Measurements from ENCODE around the gene PTPRU.

The PTPRU gene

GRCh38 chr1:29240986-29241385, 4.7 kb downstream of the PTPRU start:
- Histone ChIP-seq H3K9me3 (no peaks in the 10 kb centered on the region), H3K27me3 (peaks cover 46% of the 10 kb centered on the region), H3K4me3 (no peak overlapping the region), H3K9ac (no peak overlapping the region), H3K36me3 (no peaks in the 10 kb centered on the region), H3K27ac (no peak overlapping the region), H4K20me1 (peaks cover 36% of the 10 kb centered on the region), H3K4me2 (no peak overlapping the region), H3K4me1 (peaks cover 38% of the 10 kb centered on the region)
- TF ChIP-seq Cebpa-rat (IDR thresholded peaks at IDR 0.05), result no peak

DNA sequence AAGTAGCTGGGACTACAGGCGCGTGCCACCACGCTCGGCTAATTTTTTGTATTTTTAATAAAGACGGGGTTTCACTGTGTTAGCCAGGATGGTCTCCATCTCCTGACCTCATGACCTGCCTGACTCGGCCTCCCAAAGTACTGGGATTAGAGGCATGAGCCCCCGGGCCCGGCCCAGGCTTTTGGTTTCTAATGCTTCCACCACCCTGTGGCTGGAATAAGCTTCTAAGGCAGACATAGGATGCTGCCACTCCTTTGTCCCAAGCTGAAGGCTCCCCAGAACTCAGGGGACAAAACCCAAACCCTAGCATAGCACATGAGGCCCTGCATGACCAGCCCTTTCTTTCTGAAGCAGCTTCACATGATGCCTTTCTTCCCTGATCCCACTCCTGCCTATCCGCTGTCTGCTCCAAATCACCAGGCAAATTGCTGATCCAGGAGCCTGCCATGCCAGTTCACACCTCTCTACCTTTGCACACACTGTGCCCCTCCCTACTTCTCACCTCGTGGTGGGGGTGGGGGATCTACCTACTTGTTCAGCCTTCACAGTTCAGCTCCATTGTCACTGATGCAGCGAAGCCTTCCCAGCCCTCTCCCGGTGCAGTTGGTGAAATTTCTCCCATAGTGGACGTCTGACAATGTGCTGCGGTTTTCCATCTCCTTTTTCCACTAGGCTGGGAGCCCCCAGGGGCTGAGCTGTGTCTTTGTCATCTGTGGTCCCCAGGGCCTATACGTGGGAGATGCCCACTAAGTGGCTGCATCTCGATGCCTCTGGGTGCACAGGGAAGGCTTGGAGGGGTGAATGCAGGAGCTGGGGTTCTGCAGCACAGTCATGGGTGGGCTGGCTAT, 6.9 kb downstream of the PTPRU start:
- no peak for TF ChIP-seq Cebpa-rat (IDR thresholded peaks at IDR 0.05)

DNA sequence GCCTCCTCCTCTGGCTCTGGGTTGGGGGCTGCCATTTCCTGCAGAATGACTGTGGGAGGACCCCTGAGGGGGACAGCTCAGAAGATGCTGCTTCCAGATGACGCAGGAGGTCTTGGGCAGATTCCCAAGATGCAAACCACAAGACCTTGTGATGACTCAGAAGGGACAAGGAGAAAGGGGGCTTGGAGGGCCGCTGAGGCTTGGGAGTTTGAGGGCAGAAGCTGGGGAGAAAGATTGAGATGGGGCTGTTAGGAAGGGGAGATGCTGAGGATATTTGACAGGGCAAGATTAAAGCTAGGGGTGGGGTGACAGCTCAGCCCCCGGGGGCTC, 7.5 kb downstream of the PTPRU start:
- Histone ChIP-seq H3K27ac (no peak overlapping the region), H3K9ac (no peak overlapping the region), H4K20me1 (peaks cover 12% of the 10 kb centered on the region), H3K27me3 (peaks cover 17% of the 10 kb centered on the region), H3K4me3 (no peak overlapping the region), H3K9me3 (no peaks in the 10 kb centered on the region), H3K4me2 (peak overlapping the region; percentile 82), H3K36me3 (no peaks in the 10 kb centered on the region), H3K4me1 (peaks cover 18% of the 10 kb centered on the region)
- no peak for TF ChIP-seq Cebpa-rat (IDR thresholded peaks at IDR 0.05)

More for the DNA sequence above, 6.9 kb downstream of the PTPRU start:
- Histone ChIP-seq H3K4me3 (no peak overlapping the region), H4K20me1 (peaks cover 18% of the 10 kb centered on the region), H3K9ac (no peak overlapping the region), H3K36me3 (no peaks in the 10 kb centered on the region), H3K4me2 (peak overlapping the region; percentile 82), H3K27me3 (peaks cover 23% of the 10 kb centered on the region), H3K4me1 (peaks cover 18% of the 10 kb centered on the region), H3K27ac (no peak overlapping the region), H3K9me3 (no peaks in the 10 kb centered on the region)

DNA sequence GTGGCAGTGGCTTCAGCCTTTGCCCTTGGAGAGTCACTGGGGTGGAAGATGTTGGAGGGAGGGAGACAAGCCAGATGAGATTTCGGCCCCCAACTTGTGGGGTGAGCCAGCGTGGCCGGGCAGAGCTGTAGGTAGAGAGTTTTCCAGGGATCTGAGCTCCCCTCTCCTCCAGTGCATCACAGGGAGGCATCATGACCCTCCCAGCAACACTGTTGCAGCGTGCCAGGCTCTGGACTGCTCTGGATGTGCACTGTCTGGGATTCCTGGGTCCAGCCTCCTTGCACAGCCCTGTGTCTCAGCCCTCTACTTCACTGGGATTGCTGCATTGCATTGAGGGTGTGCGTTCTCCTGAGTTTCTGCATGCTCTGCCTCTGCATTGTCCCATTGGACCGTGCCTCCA, 8.9 kb downstream of the PTPRU start:
- no peak for TF ChIP-seq Cebpa-rat (IDR thresholded peaks at IDR 0.05)
- no peaks in the 10 kb centered on the region for H3K9me3 ChIP-seq
- no peak overlapping the region for H3K27ac ChIP-seq
- H3K4me1 ChIP-seq, result peaks cover 18% of the 10 kb centered on the region
- no peak overlapping the region for H3K4me2 ChIP-seq
- peaks cover 3% of the 10 kb centered on the region; the same call in 1 of the 2 replicates for H3K27me3 ChIP-seq
- no peak overlapping the region for H3K4me3 ChIP-seq
- H3K9ac ChIP-seq, result no peak overlapping the region
- no peaks in the 10 kb centered on the region for H3K36me3 ChIP-seq
- H4K20me1 ChIP-seq, result no peaks in the 10 kb centered on the region; the same call in 1 of the 2 replicates

DNA sequence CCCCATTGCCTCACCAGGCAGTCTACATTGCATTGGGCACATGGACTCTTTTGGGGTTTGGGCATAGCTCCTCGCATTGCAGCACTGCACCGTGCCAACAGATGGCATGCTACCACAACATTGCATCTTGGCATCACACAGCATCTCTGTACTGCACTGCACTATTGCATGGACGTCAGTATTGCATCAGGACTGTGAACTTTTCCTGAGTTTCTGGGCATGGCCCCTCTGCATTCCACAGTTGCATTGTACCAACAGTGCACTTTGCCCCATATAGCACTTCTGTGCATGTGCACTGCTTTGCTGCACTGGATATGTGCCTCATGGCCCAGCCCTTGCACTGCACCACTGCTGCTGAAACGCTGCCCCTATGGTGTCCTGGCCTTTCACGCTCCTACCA, 9.6 kb downstream of the PTPRU start:
- Histone ChIP-seq H3K4me3 (no peak overlapping the region), H3K27me3 (no peaks in the 10 kb centered on the region), H3K9me3 (no peaks in the 10 kb centered on the region), H3K36me3 (no peaks in the 10 kb centered on the region), H3K9ac (no peak overlapping the region), H4K20me1 (no peaks in the 10 kb centered on the region; the same call in 1 of the 2 replicates), H3K4me2 (no peak overlapping the region), H3K27ac (no peak overlapping the region), H3K4me1 (peaks cover 18% of the 10 kb centered on the region)
- no peak for TF ChIP-seq Cebpa-rat (IDR thresholded peaks at IDR 0.05)

DNA sequence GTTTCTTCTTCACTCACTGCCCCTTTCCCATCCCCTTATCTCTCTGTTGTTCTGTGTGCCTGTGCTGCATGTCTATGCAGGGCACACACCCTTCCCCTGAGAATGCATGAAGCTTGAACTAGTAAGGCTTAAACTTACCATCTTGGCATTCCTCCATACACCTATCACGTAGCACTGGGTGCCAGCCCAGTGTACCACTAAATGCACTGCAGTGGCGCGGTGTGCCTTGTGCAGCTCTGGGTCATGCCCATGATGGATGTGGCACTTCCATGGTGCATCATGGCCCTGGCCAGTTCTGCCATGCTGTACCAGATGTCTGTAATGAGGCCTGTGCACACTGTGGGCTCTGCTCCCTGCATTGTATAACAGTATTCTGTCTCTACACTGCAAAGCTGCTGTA, 10.7 kb downstream of the PTPRU start:
- Histone ChIP-seq H3K4me3 (no peak overlapping the region), H3K27me3 (no peaks in the 10 kb centered on the region), H3K9ac (no peak overlapping the region), H3K36me3 (no peaks in the 10 kb centered on the region), H3K4me1 (peaks cover 18% of the 10 kb centered on the region), H3K4me2 (no peak overlapping the region), H4K20me1 (no peaks in the 10 kb centered on the region; the same call in 1 of the 2 replicates), H3K9me3 (no peaks in the 10 kb centered on the region), H3K27ac (no peak overlapping the region)
- no peak for TF ChIP-seq Cebpa-rat (IDR thresholded peaks at IDR 0.05)

DNA sequence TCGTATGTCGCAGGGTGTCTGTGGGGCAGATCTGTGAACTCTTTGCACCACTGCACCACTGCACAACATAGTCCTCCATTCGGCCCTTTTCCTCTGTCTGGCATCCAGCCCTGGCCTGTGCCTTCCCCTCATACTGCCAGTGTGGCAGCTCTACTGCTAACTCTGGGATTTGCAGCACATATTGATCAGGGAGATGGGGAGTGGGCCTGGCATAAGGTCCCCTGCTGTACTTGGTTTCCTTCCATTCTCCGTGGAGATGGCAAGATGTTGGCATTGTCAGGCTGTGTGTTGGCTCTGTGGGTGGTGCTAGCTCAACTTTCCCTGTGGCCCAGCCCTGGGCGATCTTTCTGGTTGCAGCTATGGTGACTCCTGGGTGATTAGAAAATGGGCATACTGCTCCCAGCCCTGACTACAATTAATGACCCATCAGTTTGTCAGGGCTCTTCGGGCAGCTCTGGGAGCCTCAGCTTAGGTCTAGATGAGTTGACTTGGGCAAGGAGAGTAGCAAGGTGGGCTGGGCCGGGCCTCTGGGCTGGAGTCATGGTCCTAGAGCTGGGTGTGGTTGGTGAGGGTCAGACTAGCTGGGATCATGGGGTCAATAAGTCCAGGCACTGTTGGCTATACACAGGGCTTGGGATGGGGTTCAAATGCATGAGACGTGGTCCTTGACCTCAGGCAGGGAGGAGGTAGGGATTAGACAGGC, 11.4 kb downstream of the PTPRU start:
- Histone ChIP-seq H3K9me3 (no peaks in the 10 kb centered on the region), H4K20me1 (no peaks in the 10 kb centered on the region; the same call in 1 of the 2 replicates), H3K27ac (no peak overlapping the region), H3K27me3 (no peaks in the 10 kb centered on the region), H3K9ac (no peak overlapping the region), H3K36me3 (no peaks in the 10 kb centered on the region), H3K4me3 (no peak overlapping the region), H3K4me2 (no peak overlapping the region), H3K4me1 (peaks cover 17% of the 10 kb centered on the region)
- no peak for TF ChIP-seq Cebpa-rat (IDR thresholded peaks at IDR 0.05)

DNA sequence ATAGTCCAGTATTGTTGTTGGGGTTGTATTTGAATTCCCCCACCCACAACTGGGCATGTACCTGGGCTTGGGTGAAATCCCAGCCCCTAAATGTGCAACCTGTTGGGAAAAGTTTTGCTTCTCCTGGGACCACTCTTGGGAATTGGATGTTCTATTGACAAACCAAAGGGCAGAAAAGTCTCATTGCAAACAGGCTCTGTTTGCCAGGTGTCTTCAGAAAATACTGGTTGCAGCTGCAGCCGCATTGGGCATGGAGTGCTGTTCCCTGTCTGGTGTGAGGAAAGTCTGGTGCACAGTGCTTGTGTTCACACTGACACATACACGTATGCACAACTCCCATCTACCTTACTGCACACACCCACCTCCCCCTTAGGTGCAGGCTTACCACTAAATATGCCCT, 12.1 kb downstream of the PTPRU start:
- no peaks in the 10 kb centered on the region for H3K27me3 ChIP-seq
- no peaks in the 10 kb centered on the region for H3K36me3 ChIP-seq
- no peaks in the 10 kb centered on the region; the same call in 1 of the 2 replicates for H4K20me1 ChIP-seq
- no peak for TF ChIP-seq Cebpa-rat (IDR thresholded peaks at IDR 0.05)
- no peak overlapping the region for H3K4me3 ChIP-seq
- H3K4me2 ChIP-seq, result no peak overlapping the region
- peaks cover 10% of the 10 kb centered on the region for H3K4me1 ChIP-seq
- H3K9me3 ChIP-seq, result no peaks in the 10 kb centered on the region
- no peak overlapping the region for H3K9ac ChIP-seq
- no peak overlapping the region for H3K27ac ChIP-seq

DNA sequence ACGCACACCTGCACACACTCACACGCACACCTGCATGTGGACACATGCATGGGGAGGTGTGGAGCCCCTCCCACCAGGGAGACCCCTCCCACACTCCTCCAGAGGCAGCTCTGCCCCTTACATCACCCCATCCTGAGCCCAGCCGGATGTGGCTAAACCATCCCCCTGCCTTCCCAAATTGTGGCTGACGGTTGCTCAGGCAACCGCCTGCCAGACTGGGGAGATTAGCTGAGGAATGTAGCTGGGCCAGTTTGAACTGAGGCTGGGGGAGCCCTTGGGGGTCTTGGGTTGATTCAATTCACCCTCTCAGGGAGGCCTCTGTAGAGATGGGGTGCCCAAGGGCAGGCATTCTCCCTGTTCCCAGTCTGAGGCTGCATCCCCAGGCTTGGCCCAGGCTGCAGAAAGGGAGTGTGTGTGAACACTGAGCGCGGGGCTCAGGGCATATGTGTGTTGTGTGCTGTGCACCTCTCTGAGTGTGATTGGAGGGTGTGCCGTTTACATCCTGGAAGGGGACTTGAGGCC, 12.9 kb downstream of the PTPRU start:
- no peak overlapping the region for H3K27ac ChIP-seq
- no peak overlapping the region for H3K9ac ChIP-seq

More for the DNA sequence above, 12.9 kb downstream of the PTPRU start:
- no peak overlapping the region for H3K4me3 ChIP-seq
- no peak overlapping the region for H3K4me2 ChIP-seq
- H3K9me3 ChIP-seq, result no peaks in the 10 kb centered on the region
- TF ChIP-seq Cebpa-rat (IDR thresholded peaks at IDR 0.05), result no peak
- H3K36me3 ChIP-seq, result no peaks in the 10 kb centered on the region
- no peaks in the 10 kb centered on the region for H3K27me3 ChIP-seq
- peaks cover 2% of the 10 kb centered on the region for H3K4me1 ChIP-seq
- H4K20me1 ChIP-seq, result no peaks in the 10 kb centered on the region; the same call in 1 of the 2 replicates

All from BLaER1 (cell line).